Panc1 (cell line): ENCODE data around the gene GPR32. TPM values are rescaled to one million over a fixed set of nuclear protein-coding genes. Genes with fewer than 3 reads are reported as not detected.

Experiments
- ATAC-seq: fragments of 200-7000 bp; cut with Tn5 transposase; 2 replicates; pipeline ENCODE4 v1.9.1; 2020; ENCODE audit warnings: mild to moderate bottlenecking, moderate library complexity
- BruUV-seq: library from RNA; stranded (reverse); fragments of 400-500 nt; replicated peaks from 2 replicates; lab custom pipeline; 2021; lab: Mats Ljungman, UMichigan
- CTCF ChIA-PET: fragments of 300-600 bp; sonication (Branson Sonifier 250); formaldehyde crosslinking; loops from one replicate; lab custom pipeline; 2022; ENCODE audit warnings: antibody characterized with exemption; lab: Charles Lee
- POLR2A ChIA-PET: fragments of 300-600 bp; sonication (Branson Sonifier 250); formaldehyde crosslinking; loops from one replicate; lab custom pipeline; 2022; ENCODE audit warnings: antibody characterized with exemption; lab: Charles Lee
- DNase-seq: peaks from one replicate; pipeline ENCODE4 v3.0.0-alpha.2; 2010; ENCODE audit warnings: low read depth, low spot score
- H3K27ac ChIP-seq: 2 replicates; pipeline ENCODE4 v1.5.1; 2011; ENCODE audit warnings: mild to moderate bottlenecking, low read length, inconsistent platforms
- H3K27me3 ChIP-seq: fragments of 200-500 bp; sonication (Bioruptor generic); 2 replicates; pipeline ENCODE4 v1.6.0; 2014; ENCODE audit warnings: low read length, inconsistent platforms; ENCODE audit not compliant: control insufficient read depth, insufficient read depth
- H3K36me3 ChIP-seq: fragments of 200-500 bp; sonication (Bioruptor generic); 2 replicates; pipeline ENCODE4 v1.5.1; 2014; ENCODE audit warnings: inconsistent platforms, mild to moderate bottlenecking, low read length, moderate library complexity; ENCODE audit not compliant: control insufficient read depth, insufficient read depth
- H3K4me1 ChIP-seq: 2 replicates; pipeline ENCODE4 v1.5.1; 2011; ENCODE audit warnings: inconsistent platforms, mild to moderate bottlenecking, low read length, moderate library complexity; ENCODE audit not compliant: control insufficient read depth, insufficient read depth
- H3K4me3 ChIP-seq, 2 experiments: 2 replicates each; pipeline ENCODE4 v1.5.1; 2011 to 2012; ENCODE audit warnings: low read depth in 2 of 2, low read length in 2 of 2, mild to moderate bottlenecking in 2 of 2, inconsistent platforms in 1 of 2, moderate library complexity in 1 of 2
- H3K9me3 ChIP-seq: fragments of 200-500 bp; sonication (Bioruptor generic); 2 replicates; pipeline ENCODE4 v1.5.1; 2014; ENCODE audit warnings: low read depth, mild to moderate bottlenecking, inconsistent platforms, low read length, moderate library complexity; ENCODE audit not compliant: control insufficient read depth, insufficient read depth
- POLR2AphosphoS5 ChIP-seq: IDR thresholded peaks from 2 replicates; pipeline ENCODE4 v1.6.1; 2012; ENCODE audit warnings: mild to moderate bottlenecking, low read depth, low read length, moderate library complexity
- SIN3A ChIP-seq: IDR thresholded peaks from 2 replicates; pipeline ENCODE4 v1.6.1; 2012; ENCODE audit warnings: low read depth, mild to moderate bottlenecking, low read length, moderate library complexity, borderline replicate concordance; ENCODE audit not compliant: insufficient read depth
- TCF7L2 ChIP-seq: IDR thresholded peaks from 2 replicates; pipeline ENCODE4 v1.6.1; 2011; ENCODE audit warnings: mild to moderate bottlenecking, low read depth, low read length, inconsistent platforms
- in situ Hi-C: cut with HindIII; loops from 2 replicates; pipeline ENCODE4 v1.10.0; 2016; ENCODE audit warnings: low sequenced_read_pairs, low pct_unique_long_range_greater_than_20kb
- intact Hi-C: fragments of 100-400 bp; cut with micrococcal nuclease; formaldehyde crosslinking; loops from one replicate; pipeline ENCODE4 v1.10.0; 2022; ENCODE audit not compliant: unreplicated experiment
- total RNA-seq: library from RNA; stranded (reverse); gene quantifications from one replicate; pipeline ENCODE4 v1.2.1, GENCODE V29; 2021; ENCODE audit not compliant: unreplicated experiment
- TF ChIP-seq, protein P1 (sequence below), 2 experiments: IDR thresholded peaks; 2 replicates each; pipeline ENCODE4 v1.6.1; 2011 to 2012; ENCODE audit warnings: low read depth in 2 of 2, control low read depth in 1 of 2, low read length in 1 of 2, mild to moderate bottlenecking in 1 of 2, moderate library complexity in 1 of 2; ENCODE audit not compliant: insufficient read depth in 1 of 2
- TF ChIP-seq, protein P2 (sequence below): fragments of 450-650 bp; IDR thresholded peaks from 2 replicates; pipeline ENCODE4 v1.5.1; 2017; ENCODE audit warnings: mild to moderate bottlenecking

The GPR32 gene
- total RNA-seq, 1 experiment from 2014 or later: not detected

DNA sequence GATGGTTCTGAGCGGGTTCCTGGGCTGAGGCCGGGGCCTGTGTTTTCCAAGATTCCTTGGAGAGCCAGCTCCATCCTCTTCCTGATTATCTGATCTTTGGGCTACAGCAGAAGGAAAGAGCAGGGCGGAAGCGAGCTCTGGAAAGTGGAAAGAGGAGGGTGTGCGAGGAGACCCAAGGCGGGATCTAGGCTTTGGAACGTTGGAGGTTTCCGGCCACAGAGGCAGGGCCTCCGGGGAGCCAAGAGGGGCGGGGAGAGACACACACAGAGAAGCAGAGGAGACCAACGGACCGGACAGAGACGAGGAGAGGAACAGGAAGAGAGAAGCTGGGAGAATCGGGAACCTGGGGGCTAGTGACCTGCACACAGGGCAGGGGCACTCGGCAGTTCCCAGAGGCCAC lies 47.2 kb upstream of the GPR32 start, which contains the start of gene CLEC11A:
Gene CLEC11A (plus strand): TSS at position 296 of the 400 bp plus-strand sequence. CDS start 162 bp downstream, outside the sequence.
- in situ Hi-C loops (no loop called here), intact Hi-C loops (no loop called here)
- no peak for ATAC-seq
- ChIA-PET CTCF (no interaction called here), POLR2A (no interaction called here)
- TF ChIP-seq, protein P1, sequence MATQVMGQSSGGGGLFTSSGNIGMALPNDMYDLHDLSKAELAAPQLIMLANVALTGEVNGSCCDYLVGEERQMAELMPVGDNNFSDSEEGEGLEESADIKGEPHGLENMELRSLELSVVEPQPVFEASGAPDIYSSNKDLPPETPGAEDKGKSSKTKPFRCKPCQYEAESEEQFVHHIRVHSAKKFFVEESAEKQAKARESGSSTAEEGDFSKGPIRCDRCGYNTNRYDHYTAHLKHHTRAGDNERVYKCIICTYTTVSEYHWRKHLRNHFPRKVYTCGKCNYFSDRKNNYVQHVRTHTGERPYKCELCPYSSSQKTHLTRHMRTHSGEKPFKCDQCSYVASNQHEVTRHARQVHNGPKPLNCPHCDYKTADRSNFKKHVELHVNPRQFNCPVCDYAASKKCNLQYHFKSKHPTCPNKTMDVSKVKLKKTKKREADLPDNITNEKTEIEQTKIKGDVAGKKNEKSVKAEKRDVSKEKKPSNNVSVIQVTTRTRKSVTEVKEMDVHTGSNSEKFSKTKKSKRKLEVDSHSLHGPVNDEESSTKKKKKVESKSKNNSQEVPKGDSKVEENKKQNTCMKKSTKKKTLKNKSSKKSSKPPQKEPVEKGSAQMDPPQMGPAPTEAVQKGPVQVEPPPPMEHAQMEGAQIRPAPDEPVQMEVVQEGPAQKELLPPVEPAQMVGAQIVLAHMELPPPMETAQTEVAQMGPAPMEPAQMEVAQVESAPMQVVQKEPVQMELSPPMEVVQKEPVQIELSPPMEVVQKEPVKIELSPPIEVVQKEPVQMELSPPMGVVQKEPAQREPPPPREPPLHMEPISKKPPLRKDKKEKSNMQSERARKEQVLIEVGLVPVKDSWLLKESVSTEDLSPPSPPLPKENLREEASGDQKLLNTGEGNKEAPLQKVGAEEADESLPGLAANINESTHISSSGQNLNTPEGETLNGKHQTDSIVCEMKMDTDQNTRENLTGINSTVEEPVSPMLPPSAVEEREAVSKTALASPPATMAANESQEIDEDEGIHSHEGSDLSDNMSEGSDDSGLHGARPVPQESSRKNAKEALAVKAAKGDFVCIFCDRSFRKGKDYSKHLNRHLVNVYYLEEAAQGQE (IDR thresholded peaks at IDR 0.05; ENCODE audit: insufficient read depth in 1 of 2, low read depth in 2 of 2, low read length in 1 of 2): no peak
- TF ChIP-seq POLR2AphosphoS5 (no peak), SIN3A (no peak), TCF7L2 (no peak)
- TF ChIP-seq, protein P2, sequence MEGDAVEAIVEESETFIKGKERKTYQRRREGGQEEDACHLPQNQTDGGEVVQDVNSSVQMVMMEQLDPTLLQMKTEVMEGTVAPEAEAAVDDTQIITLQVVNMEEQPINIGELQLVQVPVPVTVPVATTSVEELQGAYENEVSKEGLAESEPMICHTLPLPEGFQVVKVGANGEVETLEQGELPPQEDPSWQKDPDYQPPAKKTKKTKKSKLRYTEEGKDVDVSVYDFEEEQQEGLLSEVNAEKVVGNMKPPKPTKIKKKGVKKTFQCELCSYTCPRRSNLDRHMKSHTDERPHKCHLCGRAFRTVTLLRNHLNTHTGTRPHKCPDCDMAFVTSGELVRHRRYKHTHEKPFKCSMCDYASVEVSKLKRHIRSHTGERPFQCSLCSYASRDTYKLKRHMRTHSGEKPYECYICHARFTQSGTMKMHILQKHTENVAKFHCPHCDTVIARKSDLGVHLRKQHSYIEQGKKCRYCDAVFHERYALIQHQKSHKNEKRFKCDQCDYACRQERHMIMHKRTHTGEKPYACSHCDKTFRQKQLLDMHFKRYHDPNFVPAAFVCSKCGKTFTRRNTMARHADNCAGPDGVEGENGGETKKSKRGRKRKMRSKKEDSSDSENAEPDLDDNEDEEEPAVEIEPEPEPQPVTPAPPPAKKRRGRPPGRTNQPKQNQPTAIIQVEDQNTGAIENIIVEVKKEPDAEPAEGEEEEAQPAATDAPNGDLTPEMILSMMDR: no peak
- Histone ChIP-seq H3K27ac (no peak within 1 kb of the TSS), H3K36me3 (no peaks in the 10 kb centered on the region; the same call in 1 of the 2 replicates), H3K27me3 (no peaks in the 10 kb centered on the region), H3K4me3 (no peak within 1 kb of the TSS; a peak in 1 of 4 replicates), H3K4me1 (no peaks in the 10 kb centered on the region), H3K9me3 (no peaks in the 10 kb centered on the region)
- BruUV-seq: no TSS peak
- no peak for DNase-seq

DNA sequence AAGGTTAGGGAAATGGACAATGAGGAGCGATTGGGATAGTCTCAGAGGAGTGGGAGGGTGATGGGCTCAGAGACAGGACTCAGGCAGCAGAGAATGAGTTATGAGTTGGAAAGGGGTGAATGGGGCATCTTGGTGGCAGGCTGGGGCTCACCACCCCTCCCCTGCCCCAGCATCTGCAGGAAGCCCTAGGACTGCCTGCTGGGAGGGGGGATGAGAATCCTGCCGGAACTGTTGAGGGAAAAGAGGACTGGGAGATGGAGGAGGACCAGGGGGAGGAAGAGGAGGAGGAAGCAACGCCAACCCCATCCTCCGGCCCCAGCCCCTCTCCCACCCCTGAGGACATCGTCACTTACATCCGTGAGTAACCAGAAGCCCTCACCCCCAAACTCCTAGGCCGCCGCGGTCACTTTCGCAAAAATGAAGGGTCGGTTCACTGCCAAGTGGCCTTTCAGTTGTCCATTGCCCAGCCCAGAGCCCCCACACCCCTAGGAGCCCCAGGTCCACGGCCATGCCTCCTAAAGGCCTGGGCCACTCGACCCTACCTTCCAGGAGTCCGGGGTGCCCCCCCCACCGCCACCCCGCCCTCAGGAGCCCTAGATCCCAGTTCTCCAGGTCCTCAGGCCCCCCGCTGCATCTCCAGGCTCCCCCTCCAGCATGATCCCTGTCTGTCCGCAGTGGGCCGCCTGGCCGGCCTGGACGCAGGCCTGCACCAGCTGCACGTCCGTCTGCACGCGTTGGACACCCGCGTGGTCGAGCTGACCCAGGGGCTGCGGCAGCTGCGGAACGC lies 46.3 kb upstream of the GPR32 start:
- TF ChIP-seq, protein P1 (IDR thresholded peaks at IDR 0.05; ENCODE audit: insufficient read depth in 1 of 2, low read depth in 2 of 2, low read length in 1 of 2): no peak
- no peak for TF ChIP-seq SIN3A
- TF ChIP-seq TCF7L2: no peak
- TF ChIP-seq, protein P2: no peak
- TF ChIP-seq POLR2AphosphoS5: no peak
- DNase-seq (no peak), ATAC-seq (no peak)
- no TSS peak for BruUV-seq
- POLR2A ChIA-PET: no interaction called here
- H3K36me3 ChIP-seq: no peaks in the 10 kb centered on the region; the same call in 1 of the 2 replicates
- H3K4me3 ChIP-seq: peak overlapping the region in 1 of 2 experiments; percentile 24; a peak in 1 of 4 replicates
- no peaks in the 10 kb centered on the region for H3K27me3 ChIP-seq
- intact Hi-C loops: no loop called here
- H3K27ac ChIP-seq: no peak overlapping the region
- H3K4me1 ChIP-seq: no peaks in the 10 kb centered on the region
- in situ Hi-C loops: no loop called here
- CTCF ChIA-PET: no interaction called here
- no peaks in the 10 kb centered on the region for H3K9me3 ChIP-seq
